Right lobe of liver (tissue), 4 donors: ENCODE results near the gene AP1S3.

Source experiments
- POLR2A ChIP-seq: fragments of 450-650 bp; IDR thresholded peaks from one replicate; pipeline ENCODE4 v1.6.1; 2017; ENCODE audit warnings: antibody characterized with exemption, mild to moderate bottlenecking
- TF ChIP-seq, protein P1 (sequence below), 4 donors: fragments of 200-600 bp in 3 of 4; fragments of 450-650 bp in 1 of 4; IDR thresholded peaks; one replicate each; pipeline versions ENCODE4 v1.5.1 to v1.8.0; 2016 to 2022; ENCODE audit warnings: antibody characterized with exemption in 4 of 4, mild to moderate bottlenecking in 2 of 4
- donor health status: DM: no; HTN: no; CAD: no.
- donor health status: DM: no; HTN: no; CAD: no.
- donor health status: DM: no; HTN: yes; CAD: no.

- TF ChIP-seq, protein P1, sequence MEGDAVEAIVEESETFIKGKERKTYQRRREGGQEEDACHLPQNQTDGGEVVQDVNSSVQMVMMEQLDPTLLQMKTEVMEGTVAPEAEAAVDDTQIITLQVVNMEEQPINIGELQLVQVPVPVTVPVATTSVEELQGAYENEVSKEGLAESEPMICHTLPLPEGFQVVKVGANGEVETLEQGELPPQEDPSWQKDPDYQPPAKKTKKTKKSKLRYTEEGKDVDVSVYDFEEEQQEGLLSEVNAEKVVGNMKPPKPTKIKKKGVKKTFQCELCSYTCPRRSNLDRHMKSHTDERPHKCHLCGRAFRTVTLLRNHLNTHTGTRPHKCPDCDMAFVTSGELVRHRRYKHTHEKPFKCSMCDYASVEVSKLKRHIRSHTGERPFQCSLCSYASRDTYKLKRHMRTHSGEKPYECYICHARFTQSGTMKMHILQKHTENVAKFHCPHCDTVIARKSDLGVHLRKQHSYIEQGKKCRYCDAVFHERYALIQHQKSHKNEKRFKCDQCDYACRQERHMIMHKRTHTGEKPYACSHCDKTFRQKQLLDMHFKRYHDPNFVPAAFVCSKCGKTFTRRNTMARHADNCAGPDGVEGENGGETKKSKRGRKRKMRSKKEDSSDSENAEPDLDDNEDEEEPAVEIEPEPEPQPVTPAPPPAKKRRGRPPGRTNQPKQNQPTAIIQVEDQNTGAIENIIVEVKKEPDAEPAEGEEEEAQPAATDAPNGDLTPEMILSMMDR (IDR thresholded peaks at IDR 0.05), result no peak
- TF ChIP-seq POLR2A, result no peak
Observed at GRCh38 chr2:223877721-223878410, 40.5 kb upstream of the AP1S3 start.
